HEK293 (cell line): ENCODE measurements around the gene GAA.

ENCODE experiments used
- CTCF ChIA-PET: fragments of 350-600 bp; formaldehyde crosslinking; extraction: SDS; loops from one replicate; lab custom pipeline; 2021; ENCODE audit warnings: antibody characterized with exemption; lab: Yijun Ruan, JAX
- POLR2A ChIA-PET: fragments of 300-600 bp; formaldehyde crosslinking; extraction: SDS; loops from one replicate; lab custom pipeline; 2020; ENCODE audit warnings: antibody characterized with exemption, inconsistent platforms; lab: Yijun Ruan, JAX
- H3K27ac ChIP-seq: fragments of 200-500 bp; sonication (Bioruptor generic); 2 replicates; pipeline ENCODE4 v1.5.1; 2014; ENCODE audit warnings: low read depth, low read length, control low read depth, inconsistent platforms; ENCODE audit errors: extremely low read depth
- H3K36me3 ChIP-seq, 2 experiments: fragments of 200-500 bp in 1 of 2; sonication (Bioruptor generic) in 1 of 2; 1 replicate in 1 of 2; 2 replicates in 1 of 2; pipeline ENCODE4 v1.5.1; 2014 to 2017; ENCODE audit warnings: inconsistent platforms in 2 of 2, low read length in 2 of 2; ENCODE audit not compliant: control insufficient read depth in 2 of 2, insufficient read depth in 1 of 2
- H3K4me1 ChIP-seq: fragments of 200-500 bp; sonication (Bioruptor generic); 2 replicates; pipeline ENCODE4 v1.5.1; 2014; ENCODE audit warnings: mild to moderate bottlenecking, low read length, inconsistent platforms; ENCODE audit not compliant: control insufficient read depth, insufficient read depth
- H3K4me3 ChIP-seq: 2 replicates; pipeline ENCODE4 v1.5.1; 2011; ENCODE audit warnings: low read depth, mild to moderate bottlenecking, control low read depth, low read length, moderate library complexity
- H3K9me3 ChIP-seq: fragments of 200-500 bp; sonication (Bioruptor generic); 2 replicates; pipeline ENCODE4 v1.5.1; 2014; ENCODE audit warnings: low read depth, low read length, inconsistent platforms; ENCODE audit not compliant: control insufficient read depth, insufficient read depth
- GLIS2 ChIP-seq: fragments of 450-650 bp; formaldehyde crosslinking; IDR thresholded peaks from 2 replicates; pipeline ENCODE4 v1.5.1; 2016; ENCODE audit warnings: missing biosample characterization, missing genetic modification characterization
- WT1 ChIP-seq: fragments of 450-650 bp; formaldehyde crosslinking; IDR thresholded peaks from 2 replicates; pipeline ENCODE4 v1.5.1; 2016; ENCODE audit warnings: missing biosample characterization, missing genetic modification characterization
- ZBTB17 ChIP-seq: fragments of 450-650 bp; formaldehyde crosslinking; IDR thresholded peaks from 2 replicates; pipeline ENCODE4 v1.5.1; 2016; ENCODE audit warnings: missing biosample characterization, missing genetic modification characterization
- ZFHX2 ChIP-seq: fragments of 450-650 bp; formaldehyde crosslinking; conservative IDR thresholded peaks from 2 replicates; pipeline ENCODE4 v1.5.1; 2016; ENCODE audit warnings: missing biosample characterization, missing genetic modification characterization
- ZIC2 ChIP-seq: fragments of 450-650 bp; formaldehyde crosslinking; IDR thresholded peaks from 2 replicates; pipeline ENCODE4 v1.5.1; 2016; ENCODE audit warnings: missing biosample characterization, missing genetic modification characterization
- ZNF335 ChIP-seq: fragments of 450-650 bp; formaldehyde crosslinking; conservative IDR thresholded peaks from 2 replicates; pipeline ENCODE4 v1.5.1; 2016; ENCODE audit warnings: missing biosample characterization, missing genetic modification characterization
- ZNF48 ChIP-seq: fragments of 450-650 bp; formaldehyde crosslinking; IDR thresholded peaks from 2 replicates; pipeline ENCODE4 v1.5.1; 2016; ENCODE audit warnings: missing biosample characterization, missing genetic modification characterization
- ZNF654 ChIP-seq: fragments of 450-650 bp; formaldehyde crosslinking; IDR thresholded peaks from 2 replicates; pipeline ENCODE4 v1.5.1; 2016; ENCODE audit warnings: low read depth, missing biosample characterization, missing genetic modification characterization
- TF ChIP-seq, protein P1 (sequence below): fragments of 450-650 bp; formaldehyde crosslinking; IDR thresholded peaks from 2 replicates; pipeline ENCODE4 v1.5.1; 2016; ENCODE audit warnings: missing biosample characterization, missing genetic modification characterization
- TF ChIP-seq, protein P2 (sequence below): fragments of 450-650 bp; formaldehyde crosslinking; IDR thresholded peaks from 2 replicates; pipeline ENCODE4 v1.5.1; 2016; ENCODE audit warnings: missing biosample characterization, missing genetic modification characterization
- TF ChIP-seq, protein P3 (sequence below): fragments of 450-650 bp; formaldehyde crosslinking; IDR thresholded peaks from 2 replicates; pipeline ENCODE4 v1.5.1; 2016; ENCODE audit warnings: missing biosample characterization, missing genetic modification characterization
- TF ChIP-seq, protein P4 (sequence below): fragments of 450-650 bp; formaldehyde crosslinking; IDR thresholded peaks from 2 replicates; pipeline ENCODE4 v1.5.1; 2016; ENCODE audit warnings: missing biosample characterization, missing genetic modification characterization
- TF ChIP-seq, protein P5 (sequence below): fragments of 450-650 bp; formaldehyde crosslinking; IDR thresholded peaks from 2 replicates; pipeline ENCODE4 v1.5.1; 2016; ENCODE audit warnings: missing biosample characterization, missing genetic modification characterization
- TF ChIP-seq, protein P6 (sequence below): fragments of 450-650 bp; formaldehyde crosslinking; IDR thresholded peaks from 2 replicates; pipeline ENCODE4 v1.5.1; 2016; ENCODE audit warnings: missing biosample characterization, missing genetic modification characterization

Gene GAA

DNA sequence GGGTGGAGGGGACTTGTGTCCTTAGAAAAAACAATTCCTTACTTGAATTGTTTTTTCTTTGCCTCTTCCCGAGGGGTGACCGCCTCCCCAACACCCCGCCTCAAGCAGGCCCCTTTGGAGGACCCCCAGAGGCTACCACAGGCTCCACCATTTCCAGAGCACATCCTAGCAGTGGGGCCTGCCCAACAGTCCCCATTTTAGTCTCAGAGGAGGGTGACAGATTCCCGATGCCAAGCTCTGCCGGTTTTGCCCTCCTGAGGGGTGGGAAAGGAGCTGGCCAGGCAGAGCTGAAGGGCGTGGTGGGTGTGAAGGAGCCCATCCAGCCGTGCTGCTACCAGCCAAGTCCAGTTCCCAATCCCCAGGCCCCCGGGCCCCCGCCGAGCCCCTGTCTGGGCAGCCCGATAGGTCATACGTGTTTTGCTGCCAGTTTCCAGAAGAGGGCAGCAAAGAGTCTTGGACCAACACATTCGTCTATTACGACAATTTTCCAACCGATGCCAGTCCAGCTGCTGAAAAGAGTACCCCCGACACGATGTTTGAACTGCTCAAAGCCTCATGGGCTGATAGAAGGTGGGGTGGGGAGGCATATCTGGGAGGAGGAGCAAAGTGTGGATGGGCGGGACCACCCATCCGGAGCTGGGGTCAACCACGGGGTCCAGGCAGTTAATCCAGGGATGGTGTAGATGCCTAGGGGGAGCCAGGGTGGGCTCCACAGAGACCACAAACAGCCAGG lies 18.8 kb upstream of the GAA start:
- H3K36me3 ChIP-seq, result no peaks in the 10 kb centered on the region
- no peaks in the 10 kb centered on the region for H3K4me1 ChIP-seq
- TF ChIP-seq WT1 (no peak), ZNF654 (tag by site-specific recombination) (peak; percentile 79), ZNF48 (tag by site-specific recombination) (no peak), ZBTB17 (0 out of 2 replicates have a peak, but pooled peaks have one; percentile 21), ZNF335 (tag by site-specific recombination) (0 out of 2 replicates have a peak, but pooled peaks have one; percentile 18), GLIS2 (tag by site-specific recombination) (0 out of 2 replicates have a peak, but pooled peaks have one; percentile 7), ZIC2 (peak; percentile 58; the same call in 1 of the 2 replicates), ZFHX2 (no peak)
- TF ChIP-seq, protein P1, sequence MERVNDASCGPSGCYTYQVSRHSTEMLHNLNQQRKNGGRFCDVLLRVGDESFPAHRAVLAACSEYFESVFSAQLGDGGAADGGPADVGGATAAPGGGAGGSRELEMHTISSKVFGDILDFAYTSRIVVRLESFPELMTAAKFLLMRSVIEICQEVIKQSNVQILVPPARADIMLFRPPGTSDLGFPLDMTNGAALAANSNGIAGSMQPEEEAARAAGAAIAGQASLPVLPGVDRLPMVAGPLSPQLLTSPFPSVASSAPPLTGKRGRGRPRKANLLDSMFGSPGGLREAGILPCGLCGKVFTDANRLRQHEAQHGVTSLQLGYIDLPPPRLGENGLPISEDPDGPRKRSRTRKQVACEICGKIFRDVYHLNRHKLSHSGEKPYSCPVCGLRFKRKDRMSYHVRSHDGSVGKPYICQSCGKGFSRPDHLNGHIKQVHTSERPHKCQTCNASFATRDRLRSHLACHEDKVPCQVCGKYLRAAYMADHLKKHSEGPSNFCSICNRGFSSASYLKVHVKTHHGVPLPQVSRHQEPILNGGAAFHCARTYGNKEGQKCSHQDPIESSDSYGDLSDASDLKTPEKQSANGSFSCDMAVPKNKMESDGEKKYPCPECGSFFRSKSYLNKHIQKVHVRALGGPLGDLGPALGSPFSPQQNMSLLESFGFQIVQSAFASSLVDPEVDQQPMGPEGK (tag by site-specific recombination), result peak; percentile 86
- TF ChIP-seq, protein P2, sequence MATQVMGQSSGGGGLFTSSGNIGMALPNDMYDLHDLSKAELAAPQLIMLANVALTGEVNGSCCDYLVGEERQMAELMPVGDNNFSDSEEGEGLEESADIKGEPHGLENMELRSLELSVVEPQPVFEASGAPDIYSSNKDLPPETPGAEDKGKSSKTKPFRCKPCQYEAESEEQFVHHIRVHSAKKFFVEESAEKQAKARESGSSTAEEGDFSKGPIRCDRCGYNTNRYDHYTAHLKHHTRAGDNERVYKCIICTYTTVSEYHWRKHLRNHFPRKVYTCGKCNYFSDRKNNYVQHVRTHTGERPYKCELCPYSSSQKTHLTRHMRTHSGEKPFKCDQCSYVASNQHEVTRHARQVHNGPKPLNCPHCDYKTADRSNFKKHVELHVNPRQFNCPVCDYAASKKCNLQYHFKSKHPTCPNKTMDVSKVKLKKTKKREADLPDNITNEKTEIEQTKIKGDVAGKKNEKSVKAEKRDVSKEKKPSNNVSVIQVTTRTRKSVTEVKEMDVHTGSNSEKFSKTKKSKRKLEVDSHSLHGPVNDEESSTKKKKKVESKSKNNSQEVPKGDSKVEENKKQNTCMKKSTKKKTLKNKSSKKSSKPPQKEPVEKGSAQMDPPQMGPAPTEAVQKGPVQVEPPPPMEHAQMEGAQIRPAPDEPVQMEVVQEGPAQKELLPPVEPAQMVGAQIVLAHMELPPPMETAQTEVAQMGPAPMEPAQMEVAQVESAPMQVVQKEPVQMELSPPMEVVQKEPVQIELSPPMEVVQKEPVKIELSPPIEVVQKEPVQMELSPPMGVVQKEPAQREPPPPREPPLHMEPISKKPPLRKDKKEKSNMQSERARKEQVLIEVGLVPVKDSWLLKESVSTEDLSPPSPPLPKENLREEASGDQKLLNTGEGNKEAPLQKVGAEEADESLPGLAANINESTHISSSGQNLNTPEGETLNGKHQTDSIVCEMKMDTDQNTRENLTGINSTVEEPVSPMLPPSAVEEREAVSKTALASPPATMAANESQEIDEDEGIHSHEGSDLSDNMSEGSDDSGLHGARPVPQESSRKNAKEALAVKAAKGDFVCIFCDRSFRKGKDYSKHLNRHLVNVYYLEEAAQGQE (tag by site-specific recombination), result peak; percentile 34; the same call in 1 of the 2 replicates
- TF ChIP-seq, protein P3, sequence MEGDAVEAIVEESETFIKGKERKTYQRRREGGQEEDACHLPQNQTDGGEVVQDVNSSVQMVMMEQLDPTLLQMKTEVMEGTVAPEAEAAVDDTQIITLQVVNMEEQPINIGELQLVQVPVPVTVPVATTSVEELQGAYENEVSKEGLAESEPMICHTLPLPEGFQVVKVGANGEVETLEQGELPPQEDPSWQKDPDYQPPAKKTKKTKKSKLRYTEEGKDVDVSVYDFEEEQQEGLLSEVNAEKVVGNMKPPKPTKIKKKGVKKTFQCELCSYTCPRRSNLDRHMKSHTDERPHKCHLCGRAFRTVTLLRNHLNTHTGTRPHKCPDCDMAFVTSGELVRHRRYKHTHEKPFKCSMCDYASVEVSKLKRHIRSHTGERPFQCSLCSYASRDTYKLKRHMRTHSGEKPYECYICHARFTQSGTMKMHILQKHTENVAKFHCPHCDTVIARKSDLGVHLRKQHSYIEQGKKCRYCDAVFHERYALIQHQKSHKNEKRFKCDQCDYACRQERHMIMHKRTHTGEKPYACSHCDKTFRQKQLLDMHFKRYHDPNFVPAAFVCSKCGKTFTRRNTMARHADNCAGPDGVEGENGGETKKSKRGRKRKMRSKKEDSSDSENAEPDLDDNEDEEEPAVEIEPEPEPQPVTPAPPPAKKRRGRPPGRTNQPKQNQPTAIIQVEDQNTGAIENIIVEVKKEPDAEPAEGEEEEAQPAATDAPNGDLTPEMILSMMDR (tag by site-specific recombination), result peak; percentile 52; the same call in 1 of the 2 replicates
- TF ChIP-seq, protein P4, sequence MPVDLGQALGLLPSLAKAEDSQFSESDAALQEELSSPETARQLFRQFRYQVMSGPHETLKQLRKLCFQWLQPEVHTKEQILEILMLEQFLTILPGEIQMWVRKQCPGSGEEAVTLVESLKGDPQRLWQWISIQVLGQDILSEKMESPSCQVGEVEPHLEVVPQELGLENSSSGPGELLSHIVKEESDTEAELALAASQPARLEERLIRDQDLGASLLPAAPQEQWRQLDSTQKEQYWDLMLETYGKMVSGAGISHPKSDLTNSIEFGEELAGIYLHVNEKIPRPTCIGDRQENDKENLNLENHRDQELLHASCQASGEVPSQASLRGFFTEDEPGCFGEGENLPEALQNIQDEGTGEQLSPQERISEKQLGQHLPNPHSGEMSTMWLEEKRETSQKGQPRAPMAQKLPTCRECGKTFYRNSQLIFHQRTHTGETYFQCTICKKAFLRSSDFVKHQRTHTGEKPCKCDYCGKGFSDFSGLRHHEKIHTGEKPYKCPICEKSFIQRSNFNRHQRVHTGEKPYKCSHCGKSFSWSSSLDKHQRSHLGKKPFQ (tag by site-specific recombination), result no peak
- TF ChIP-seq, protein P5, sequence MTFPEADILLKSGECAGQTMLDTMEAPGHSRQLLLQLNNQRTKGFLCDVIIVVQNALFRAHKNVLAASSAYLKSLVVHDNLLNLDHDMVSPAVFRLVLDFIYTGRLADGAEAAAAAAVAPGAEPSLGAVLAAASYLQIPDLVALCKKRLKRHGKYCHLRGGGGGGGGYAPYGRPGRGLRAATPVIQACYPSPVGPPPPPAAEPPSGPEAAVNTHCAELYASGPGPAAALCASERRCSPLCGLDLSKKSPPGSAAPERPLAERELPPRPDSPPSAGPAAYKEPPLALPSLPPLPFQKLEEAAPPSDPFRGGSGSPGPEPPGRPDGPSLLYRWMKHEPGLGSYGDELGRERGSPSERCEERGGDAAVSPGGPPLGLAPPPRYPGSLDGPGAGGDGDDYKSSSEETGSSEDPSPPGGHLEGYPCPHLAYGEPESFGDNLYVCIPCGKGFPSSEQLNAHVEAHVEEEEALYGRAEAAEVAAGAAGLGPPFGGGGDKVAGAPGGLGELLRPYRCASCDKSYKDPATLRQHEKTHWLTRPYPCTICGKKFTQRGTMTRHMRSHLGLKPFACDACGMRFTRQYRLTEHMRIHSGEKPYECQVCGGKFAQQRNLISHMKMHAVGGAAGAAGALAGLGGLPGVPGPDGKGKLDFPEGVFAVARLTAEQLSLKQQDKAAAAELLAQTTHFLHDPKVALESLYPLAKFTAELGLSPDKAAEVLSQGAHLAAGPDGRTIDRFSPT (tag by site-specific recombination), result peak; percentile 44
- TF ChIP-seq, protein P6, sequence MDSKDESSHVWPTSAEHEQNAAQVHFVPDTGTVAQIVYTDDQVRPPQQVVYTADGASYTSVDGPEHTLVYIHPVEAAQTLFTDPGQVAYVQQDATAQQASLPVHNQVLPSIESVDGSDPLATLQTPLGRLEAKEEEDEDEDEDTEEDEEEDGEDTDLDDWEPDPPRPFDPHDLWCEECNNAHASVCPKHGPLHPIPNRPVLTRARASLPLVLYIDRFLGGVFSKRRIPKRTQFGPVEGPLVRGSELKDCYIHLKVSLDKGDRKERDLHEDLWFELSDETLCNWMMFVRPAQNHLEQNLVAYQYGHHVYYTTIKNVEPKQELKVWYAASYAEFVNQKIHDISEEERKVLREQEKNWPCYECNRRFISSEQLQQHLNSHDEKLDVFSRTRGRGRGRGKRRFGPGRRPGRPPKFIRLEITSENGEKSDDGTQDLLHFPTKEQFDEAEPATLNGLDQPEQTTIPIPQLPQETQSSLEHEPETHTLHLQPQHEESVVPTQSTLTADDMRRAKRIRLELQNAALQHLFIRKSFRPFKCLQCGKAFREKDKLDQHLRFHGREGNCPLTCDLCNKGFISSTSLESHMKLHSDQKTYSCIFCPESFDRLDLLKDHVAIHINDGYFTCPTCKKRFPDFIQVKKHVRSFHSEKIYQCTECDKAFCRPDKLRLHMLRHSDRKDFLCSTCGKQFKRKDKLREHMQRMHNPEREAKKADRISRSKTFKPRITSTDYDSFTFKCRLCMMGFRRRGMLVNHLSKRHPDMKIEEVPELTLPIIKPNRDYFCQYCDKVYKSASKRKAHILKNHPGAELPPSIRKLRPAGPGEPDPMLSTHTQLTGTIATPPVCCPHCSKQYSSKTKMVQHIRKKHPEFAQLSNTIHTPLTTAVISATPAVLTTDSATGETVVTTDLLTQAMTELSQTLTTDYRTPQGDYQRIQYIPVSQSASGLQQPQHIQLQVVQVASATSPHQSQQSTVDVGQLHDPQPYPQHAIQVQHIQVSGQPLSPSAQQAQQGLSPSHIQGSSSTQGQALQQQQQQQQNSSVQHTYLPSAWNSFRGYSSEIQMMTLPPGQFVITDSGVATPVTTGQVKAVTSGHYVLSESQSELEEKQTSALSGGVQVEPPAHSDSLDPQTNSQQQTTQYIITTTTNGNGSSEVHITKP, result peak; percentile 55
- H3K9me3 ChIP-seq, result no peaks in the 10 kb centered on the region
- ChIA-PET POLR2A (interaction anchor here (1.1 to 2.5 kb wide), 2 partner anchors 19 to 64 kb away, joined by 5 to 13 read pairs; partner anchors contain the start of gene GAA), CTCF (interaction anchor here (0.6 to 4.8 kb wide), 35 partner anchors 11 to 1245 kb away, joined by 3 to 51 read pairs (median 4); partner anchors contain the start of gene GAA)
- no peak overlapping the region for H3K27ac ChIP-seq
- H3K4me3 ChIP-seq, result no peak overlapping the region
